GM13976 (cell line): ENCODE data around the gene ELOVL2.
"Not testable (repeated sequence)": the region's sequence is repeated elsewhere in the genome, so short reads cannot be mapped to it uniquely, and the experiment has no call there.

Source experiments
- DNase-seq: peaks from one replicate; pipeline ENCODE4 v3.0.0; 2012; ENCODE audit warnings: low spot score
- in situ Hi-C: fragments of 300-500 bp; cut with MboI; formaldehyde crosslinking; loops from one replicate; pipeline ENCODE4 v1.12.0; 2022; ENCODE audit warnings: low sequenced_read_pairs, mixed read lengths, inconsistent platforms; ENCODE audit not compliant: unreplicated experiment
- TF ChIP-seq, protein P1 (sequence below): IDR thresholded peaks from 2 replicates; pipeline ENCODE4 v1.5.1; 2012; ENCODE audit warnings: borderline replicate concordance, mild to moderate bottlenecking; ENCODE audit not compliant: insufficient read depth; ENCODE audit errors: extremely low read depth, missing control alignments, control extremely low read depth

ELOVL2 gene, protein sequence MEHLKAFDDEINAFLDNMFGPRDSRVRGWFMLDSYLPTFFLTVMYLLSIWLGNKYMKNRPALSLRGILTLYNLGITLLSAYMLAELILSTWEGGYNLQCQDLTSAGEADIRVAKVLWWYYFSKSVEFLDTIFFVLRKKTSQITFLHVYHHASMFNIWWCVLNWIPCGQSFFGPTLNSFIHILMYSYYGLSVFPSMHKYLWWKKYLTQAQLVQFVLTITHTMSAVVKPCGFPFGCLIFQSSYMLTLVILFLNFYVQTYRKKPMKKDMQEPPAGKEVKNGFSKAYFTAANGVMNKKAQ

DNA sequence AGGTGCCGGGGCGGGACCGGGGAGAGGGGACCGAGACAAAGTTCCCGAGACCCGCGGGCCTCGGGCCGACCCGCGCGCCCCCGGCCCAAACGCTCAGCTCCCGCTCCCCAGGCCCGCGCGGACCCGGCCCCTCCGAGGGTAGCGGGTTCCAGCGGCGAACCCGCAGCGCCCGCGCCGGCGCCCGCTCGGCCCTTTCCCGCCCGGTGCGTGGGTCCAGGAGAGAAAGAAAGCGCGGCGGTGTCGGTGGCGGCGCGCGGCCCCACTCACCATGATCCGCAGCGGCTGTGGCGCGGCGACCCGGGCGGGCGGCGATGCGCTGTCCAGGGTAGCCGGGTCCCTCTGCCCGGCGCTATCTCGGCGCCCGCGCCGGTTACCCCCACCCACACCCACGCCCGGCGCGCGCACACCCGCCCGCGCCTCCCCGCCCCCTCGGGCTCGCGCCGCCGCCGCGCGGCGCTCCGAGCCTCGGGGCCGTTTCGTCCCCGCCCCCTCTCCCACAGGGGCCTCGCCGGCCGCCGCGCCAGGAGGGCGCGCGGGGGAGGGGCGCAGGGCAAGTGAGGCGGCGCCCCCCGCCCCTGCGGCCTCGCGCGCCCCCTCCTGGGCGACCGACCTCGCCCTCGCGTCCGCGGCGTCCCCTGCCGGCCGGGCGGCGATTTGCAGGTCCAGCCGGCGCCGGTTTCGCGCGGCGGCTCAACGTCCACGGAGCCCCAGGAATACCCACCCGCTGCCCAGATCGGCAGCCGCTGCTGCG lies at the start of gene ELOVL2:
TSS of gene ELOVL2 (minus strand) at position 345 of the 751 bp plus-strand sequence. CDS start at position 270, 75 bp downstream.
- TF ChIP-seq, protein P1, sequence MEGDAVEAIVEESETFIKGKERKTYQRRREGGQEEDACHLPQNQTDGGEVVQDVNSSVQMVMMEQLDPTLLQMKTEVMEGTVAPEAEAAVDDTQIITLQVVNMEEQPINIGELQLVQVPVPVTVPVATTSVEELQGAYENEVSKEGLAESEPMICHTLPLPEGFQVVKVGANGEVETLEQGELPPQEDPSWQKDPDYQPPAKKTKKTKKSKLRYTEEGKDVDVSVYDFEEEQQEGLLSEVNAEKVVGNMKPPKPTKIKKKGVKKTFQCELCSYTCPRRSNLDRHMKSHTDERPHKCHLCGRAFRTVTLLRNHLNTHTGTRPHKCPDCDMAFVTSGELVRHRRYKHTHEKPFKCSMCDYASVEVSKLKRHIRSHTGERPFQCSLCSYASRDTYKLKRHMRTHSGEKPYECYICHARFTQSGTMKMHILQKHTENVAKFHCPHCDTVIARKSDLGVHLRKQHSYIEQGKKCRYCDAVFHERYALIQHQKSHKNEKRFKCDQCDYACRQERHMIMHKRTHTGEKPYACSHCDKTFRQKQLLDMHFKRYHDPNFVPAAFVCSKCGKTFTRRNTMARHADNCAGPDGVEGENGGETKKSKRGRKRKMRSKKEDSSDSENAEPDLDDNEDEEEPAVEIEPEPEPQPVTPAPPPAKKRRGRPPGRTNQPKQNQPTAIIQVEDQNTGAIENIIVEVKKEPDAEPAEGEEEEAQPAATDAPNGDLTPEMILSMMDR: peak; percentile 52
- in situ Hi-C loops: no loop called here
- DNase-seq: peak; percentile 72

DNA sequence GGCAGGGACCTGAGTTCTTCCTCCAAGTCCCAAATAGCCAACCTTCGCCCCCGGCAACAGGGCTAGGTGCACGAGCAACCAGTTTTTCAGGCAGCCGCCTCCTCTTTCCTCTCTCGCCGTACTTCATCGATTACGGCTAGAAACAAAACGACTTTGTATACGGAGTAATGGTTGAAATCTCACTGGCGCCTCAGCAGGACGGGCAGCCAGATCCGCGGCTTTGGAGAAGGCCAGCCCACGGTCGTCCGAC lies 49.2 kb upstream of the ELOVL2 start:
- TF ChIP-seq, protein P1: no peak
- no peak for DNase-seq
- in situ Hi-C loops: no loop called here

DNA sequence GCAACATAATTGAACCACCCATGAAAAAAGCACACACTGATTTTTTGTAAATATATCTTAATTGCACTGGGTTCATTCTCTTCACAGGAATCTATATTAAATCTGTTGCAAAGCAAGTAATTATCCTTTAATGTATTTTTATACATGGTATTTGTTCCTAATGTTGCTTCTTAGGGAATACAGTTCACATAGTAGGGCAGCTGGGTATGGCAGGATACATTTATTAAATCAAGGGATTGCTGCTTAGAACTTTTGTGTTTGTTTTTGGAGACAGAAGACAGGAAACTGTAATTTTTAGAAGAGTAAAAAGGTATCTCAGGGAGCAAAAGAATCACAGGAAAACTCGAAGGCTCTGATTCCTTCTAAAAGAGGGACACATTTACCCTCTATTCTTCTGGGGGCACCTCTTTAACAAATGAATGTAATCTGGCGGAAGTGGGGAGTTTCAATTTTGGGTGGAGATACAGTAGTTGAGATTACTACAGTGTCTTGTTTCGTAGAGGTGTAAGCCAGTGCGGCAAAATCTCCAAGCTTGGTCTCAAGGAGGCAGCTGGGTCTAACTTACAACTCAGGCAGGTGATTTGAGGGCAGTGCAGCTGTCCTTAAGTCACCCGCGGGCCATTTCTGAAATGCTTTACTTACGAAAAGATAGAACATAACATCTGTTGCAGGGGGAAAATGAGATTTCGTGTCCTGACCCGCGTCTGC lies 48.7 kb upstream of the ELOVL2 start:
- in situ Hi-C loops: no loop called here
- TF ChIP-seq, protein P1: no peak
- peak; percentile 75 for DNase-seq

DNA sequence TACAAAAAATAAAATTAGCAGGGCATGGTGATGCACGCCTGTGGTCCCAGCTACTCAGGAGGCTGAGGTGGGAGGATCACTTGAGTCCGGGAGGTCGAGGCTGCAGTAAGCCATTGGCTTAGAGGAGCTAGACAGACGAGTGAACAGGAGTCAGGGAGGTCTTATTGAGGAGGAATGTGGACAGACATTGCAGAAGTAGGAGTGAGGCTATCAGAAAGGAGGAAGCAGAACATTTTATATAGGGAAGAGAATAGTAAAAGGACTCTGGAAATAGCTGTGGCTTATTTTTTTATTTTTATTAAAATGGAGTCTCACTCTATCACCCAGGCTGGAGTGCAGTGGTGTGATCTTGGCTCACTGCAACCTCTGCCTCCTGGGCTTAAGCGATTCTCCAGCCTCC lies 47.0 kb upstream of the ELOVL2 start:
- in situ Hi-C loops, DNase-seq: not testable (repeated sequence)

DNA sequence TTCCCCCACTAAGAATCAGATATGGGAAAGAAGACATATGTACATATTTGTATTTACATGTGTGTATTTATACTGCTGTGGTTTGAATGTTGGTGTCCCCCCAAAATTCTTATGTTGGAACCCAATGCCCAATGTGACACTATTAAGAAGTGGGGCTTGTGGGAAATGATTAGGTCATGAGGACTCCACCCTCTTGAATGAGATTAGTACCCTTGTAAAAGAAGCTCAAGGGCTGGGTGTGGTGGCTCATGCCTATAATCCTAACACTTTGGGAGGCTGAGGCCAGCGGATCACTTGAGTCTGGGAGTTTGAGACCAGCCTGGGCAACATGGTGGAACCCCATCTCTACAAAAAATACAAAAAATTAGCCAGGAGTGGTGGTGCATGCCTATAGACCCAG lies 45.6 kb upstream of the ELOVL2 start:
- no peak for DNase-seq
- TF ChIP-seq, protein P1: no peak
- in situ Hi-C loops: no loop called here

DNA sequence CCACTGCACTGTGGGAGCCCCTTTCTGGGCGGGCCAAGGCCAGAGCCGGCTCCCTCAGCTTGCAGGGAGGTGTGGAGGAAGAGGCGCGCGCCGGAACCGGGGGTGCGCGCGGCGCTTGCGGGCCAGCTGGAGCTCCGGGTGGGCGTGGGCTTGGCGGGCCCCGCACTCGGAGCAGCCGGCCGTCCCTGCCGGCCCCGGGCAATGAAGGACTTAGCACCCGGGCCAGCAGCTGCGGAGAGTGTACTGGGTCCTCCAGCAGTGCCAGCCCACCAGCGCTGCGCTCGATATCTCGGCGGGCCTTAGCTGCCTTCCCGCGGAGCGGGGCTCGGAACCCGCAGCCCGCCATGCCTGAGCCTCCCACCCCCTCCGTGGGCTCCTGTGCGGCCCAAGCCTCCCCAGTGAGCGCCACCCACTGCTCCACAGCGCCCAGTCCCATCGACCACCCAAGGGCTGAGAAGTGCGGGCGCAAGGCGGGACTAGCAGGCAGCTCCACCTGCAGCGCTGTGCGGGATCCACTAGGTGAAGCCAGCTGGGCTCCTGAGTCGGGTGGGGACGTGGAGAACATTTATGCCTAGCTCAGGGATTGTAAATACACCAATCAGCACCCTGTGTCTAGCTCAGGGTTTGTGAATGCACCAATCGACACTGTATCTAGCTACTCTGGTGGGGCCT lies 43.2 kb upstream of the ELOVL2 start:
- in situ Hi-C loops: not testable (repeated sequence)

DNA sequence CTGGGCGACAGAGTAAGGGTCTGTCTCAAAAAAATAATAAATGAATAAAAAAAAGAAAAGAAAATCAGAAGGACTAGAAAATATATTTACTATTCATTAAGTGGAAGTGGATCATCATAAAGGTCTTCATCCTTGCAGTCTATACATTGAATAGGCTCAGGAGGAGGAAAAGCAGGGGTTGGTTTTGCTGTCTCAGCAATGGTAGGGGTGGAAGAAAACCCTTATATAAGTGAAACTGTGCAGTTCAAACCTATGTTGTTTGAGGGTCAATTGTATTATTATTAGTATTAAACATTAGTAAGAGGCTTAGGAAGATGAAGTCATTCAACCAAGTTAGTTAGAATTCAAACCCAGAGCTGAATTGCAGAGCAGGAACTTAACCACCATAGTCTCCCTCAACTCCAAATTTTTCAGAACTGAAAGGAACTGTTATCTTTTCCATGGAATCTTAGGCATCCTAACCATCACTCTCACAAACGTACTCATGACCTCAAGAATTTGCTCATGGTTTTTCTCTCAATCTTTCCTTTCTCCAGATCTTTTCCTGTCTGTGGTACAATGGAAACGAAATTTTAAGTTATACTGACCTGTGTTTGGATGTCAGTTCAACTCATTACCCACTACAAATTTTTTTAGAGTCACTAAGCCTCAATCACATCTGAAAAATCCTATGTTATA lies 41.8 kb upstream of the ELOVL2 start:
- TF ChIP-seq, protein P1: no peak
- no peak for DNase-seq
- in situ Hi-C loops: no loop called here

More for the DNA sequence above, 43.2 kb upstream of the ELOVL2 start:
- DNase-seq: not testable (repeated sequence)
